GM23338 (cell line): ENCODE measurements around the gene RAPGEF5. TPM values are rescaled to one million over a fixed set of nuclear protein-coding genes. Genes with fewer than 3 reads are reported as not detected.

Experiments
- ATAC-seq: fragments of 200-7000 bp; cut with Tn5 transposase; 3 replicates; pipeline ENCODE4 v1.9.1; 2020
- DNase-seq: peaks from one replicate; pipeline ENCODE4 v3.0.0-alpha.2; 2015; ENCODE audit warnings: low spot score
- H2AFZ ChIP-seq: fragments of 200-600 bp; sonication (generic); 2 replicates; pipeline ENCODE4 v1.8.0; 2016; ENCODE audit warnings: antibody characterized with exemption, mild to moderate bottlenecking, moderate library complexity
- H3F3A ChIP-seq: fragments of 200-600 bp; sonication (generic); replicated peaks from 2 replicates; pipeline ENCODE4 v1.8.0; 2017; ENCODE audit warnings: antibody characterized with exemption, mixed run types, low read depth
- H3K27ac ChIP-seq: fragments of 200-600 bp; sonication (generic); 2 replicates; pipeline ENCODE4 v1.6.1; 2016; ENCODE audit warnings: low read depth
- H3K27me3 ChIP-seq: fragments of 200-600 bp; sonication (generic); 2 replicates; pipeline ENCODE4 v1.8.0; 2016; ENCODE audit warnings: mild to moderate bottlenecking, mixed run types, moderate library complexity; ENCODE audit not compliant: insufficient read depth
- H3K36me3 ChIP-seq: fragments of 200-600 bp; sonication (generic); 2 replicates; pipeline ENCODE4 v1.8.0; 2016; ENCODE audit warnings: mild to moderate bottlenecking; ENCODE audit not compliant: insufficient read depth
- H3K4me1 ChIP-seq: fragments of 200-600 bp; sonication (generic); 2 replicates; pipeline ENCODE4 v1.8.0; 2016; ENCODE audit warnings: mild to moderate bottlenecking, moderate library complexity; ENCODE audit not compliant: insufficient read depth
- H3K4me2 ChIP-seq: fragments of 200-600 bp; sonication (generic); 2 replicates; pipeline ENCODE4 v1.7.1; 2017; ENCODE audit warnings: mixed run types
- H3K4me3 ChIP-seq: fragments of 200-600 bp; sonication (generic); 2 replicates; pipeline ENCODE4 v1.6.1; 2016; ENCODE audit warnings: mixed run types
- H3K79me2 ChIP-seq: fragments of 200-600 bp; sonication (generic); replicated peaks from 2 replicates; pipeline ENCODE4 v1.8.0; 2017; ENCODE audit warnings: mild to moderate bottlenecking; ENCODE audit not compliant: insufficient read depth
- H3K9me2 ChIP-seq: fragments of 200-600 bp; sonication (generic); 2 replicates; pipeline ENCODE4 v1.8.0; 2017; ENCODE audit not compliant: insufficient read depth
- H4K20me1 ChIP-seq: fragments of 200-600 bp; sonication (generic); replicated peaks from 2 replicates; pipeline ENCODE4 v1.8.0; 2017; ENCODE audit warnings: mild to moderate bottlenecking; ENCODE audit not compliant: insufficient read depth
- H3K27ac Mint-ChIP-seq: 2 replicates; pipeline ENCODE4 v1.8.0; 2020; ENCODE audit warnings: inconsistent platforms, mild to moderate bottlenecking, moderate library complexity, mixed read lengths
- H3K27me3 Mint-ChIP-seq: 3 replicates; pipeline ENCODE4 v1.8.0; 2022; ENCODE audit warnings: low read depth, mild to moderate bottlenecking, moderate library complexity, mixed read lengths, inconsistent platforms; ENCODE audit not compliant: insufficient read depth, poor library complexity
- H3K36me3 Mint-ChIP-seq: 3 replicates; pipeline ENCODE4 v1.8.0; 2021; ENCODE audit warnings: low read depth, mild to moderate bottlenecking, inconsistent platforms, moderate library complexity, mixed read lengths
- H3K4me1 Mint-ChIP-seq: 3 replicates; pipeline ENCODE4 v1.8.0; 2020; ENCODE audit warnings: mild to moderate bottlenecking, inconsistent platforms, mixed read lengths
- H3K4me3 Mint-ChIP-seq: 3 replicates; pipeline ENCODE4 v1.8.0; 2021; ENCODE audit warnings: moderate library complexity, mild to moderate bottlenecking, inconsistent platforms, mixed read lengths
- H3K9me3 Mint-ChIP-seq: 3 replicates; pipeline ENCODE4 v1.8.0; 2020; ENCODE audit warnings: moderate library complexity, mild to moderate bottlenecking, inconsistent platforms, mixed read lengths
- CREB1 ChIP-seq: fragments of 250-450 bp; sonication (Bioruptor Pico); IDR thresholded peaks from 2 replicates; pipeline ENCODE4 v1.5.0; 2020; ENCODE audit warnings: low read depth, mild to moderate bottlenecking, moderate library complexity
- EZH2phosphoT487 ChIP-seq: fragments of 200-600 bp; sonication (generic); IDR thresholded peaks from one replicate; pipeline ENCODE4 v1.8.1; 2018; ENCODE audit warnings: antibody characterized with exemption; ENCODE audit not compliant: unreplicated experiment
- JUNB ChIP-seq: IDR thresholded peaks from one replicate; pipeline ENCODE4 v1.6.1; 2016; ENCODE audit warnings: antibody characterized with exemption; ENCODE audit not compliant: unreplicated experiment
- NANOG ChIP-seq: IDR thresholded peaks from 2 replicates; pipeline ENCODE4 v1.6.1; 2016; ENCODE audit warnings: antibody characterized with exemption, borderline replicate concordance
- POLR2AphosphoS5 ChIP-seq: IDR thresholded peaks from 2 replicates; pipeline ENCODE4 v1.6.1; 2016; ENCODE audit warnings: antibody characterized with exemption, low read depth
- REST ChIP-seq: IDR thresholded peaks from one replicate; pipeline ENCODE4 v1.6.1; 2018; ENCODE audit warnings: antibody characterized with exemption; ENCODE audit not compliant: unreplicated experiment
- STAT1 ChIP-seq: IDR thresholded peaks from one replicate; pipeline ENCODE4 v1.6.1; 2016; ENCODE audit warnings: antibody characterized with exemption; ENCODE audit not compliant: unreplicated experiment
- ZNF114 ChIP-seq: fragments of 250-450 bp; sonication (Bioruptor Pico); IDR thresholded peaks from 2 replicates; pipeline ENCODE4 v1.5.0; 2020; ENCODE audit warnings: mild to moderate bottlenecking, moderate library complexity
- ZNF331 ChIP-seq: fragments of 250-450 bp; sonication (Bioruptor Pico); IDR thresholded peaks from 2 replicates; pipeline ENCODE4 v1.5.0; 2020; ENCODE audit warnings: low read depth, mild to moderate bottlenecking, moderate library complexity
- ZNF462 ChIP-seq: fragments of 250-450 bp; sonication (Bioruptor Pico); IDR thresholded peaks from 2 replicates; pipeline ENCODE4 v1.5.0; 2020; ENCODE audit warnings: mild to moderate bottlenecking, moderate library complexity
- polyA plus RNA-seq: library from polyadenylated mRNA; unstranded; fragments of >200 nt; fragmentation: Nextera tagmentation; extraction: Ambion mirVana; gene quantifications from 2 replicates; pipeline ENCODE4 v1.2.1, GENCODE V29; 2016
- total RNA-seq: library from RNA; depleted of rRNA; stranded (reverse); fragments of >200 nt; shearing (Covaris generic); gene quantifications from 2 replicates; pipeline ENCODE4 v1.2.3, GENCODE V29; 2014
- TF ChIP-seq, protein P1 (sequence below), 2 experiments: fragments of 200-600 bp in 1 of 2; sonication (generic) in 1 of 2; conservative IDR thresholded peaks; 2 replicates each; pipeline versions ENCODE4 v1.5.1 to v1.6.1; 2016 to 2017; ENCODE audit warnings: antibody characterized with exemption in 2 of 2, low read depth in 2 of 2, mild to moderate bottlenecking in 2 of 2, moderate library complexity in 1 of 2

RAPGEF5 gene
- total and polyA plus RNA-seq, 2 experiments from 2014 or later: 6.3 to 13.1 TPM

DNA sequence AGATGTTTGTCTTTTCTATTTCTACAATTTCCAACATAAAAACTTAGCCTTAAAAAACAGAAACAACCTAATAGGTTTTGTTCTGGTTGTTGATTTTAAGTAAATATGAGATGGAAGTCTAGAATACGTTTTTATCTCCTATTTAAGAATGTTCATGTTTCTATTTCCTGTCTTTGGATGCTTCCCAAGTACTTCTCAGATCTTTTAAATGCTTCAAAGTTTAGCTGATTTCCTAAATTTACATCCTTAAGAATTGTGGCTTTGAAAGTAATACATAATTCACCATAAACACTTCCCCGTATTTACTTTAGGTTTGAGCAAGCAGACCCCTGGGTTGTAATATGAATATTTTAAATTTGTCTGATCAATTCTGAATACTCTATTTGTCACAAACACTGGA, 70.5 kb downstream of the RAPGEF5 start:
- H3K4me3 Mint-ChIP-seq: no peak overlapping the region
- DNase-seq (no peak), ATAC-seq (no peak)
- no peaks in the 10 kb centered on the region for H3F3A ChIP-seq
- no peaks in the 10 kb centered on the region for H3K79me2 ChIP-seq
- no peaks in the 10 kb centered on the region for H4K20me1 ChIP-seq
- H3K4me1 ChIP-seq: no peaks in the 10 kb centered on the region
- H3K9me3 Mint-ChIP-seq: no peaks in the 10 kb centered on the region
- no peaks in the 10 kb centered on the region for H3K27me3 ChIP-seq
- no peak overlapping the region for H2AFZ ChIP-seq
- no peaks in the 10 kb centered on the region; the same call in 1 of the 2 replicates for H3K9me2 ChIP-seq
- TF ChIP-seq ZNF114 (CRISPR knock-in tag): no peak
- no peak for TF ChIP-seq STAT1
- TF ChIP-seq CREB1 (CRISPR knock-in tag): no peak
- TF ChIP-seq POLR2AphosphoS5: no peak
- TF ChIP-seq, protein P1, sequence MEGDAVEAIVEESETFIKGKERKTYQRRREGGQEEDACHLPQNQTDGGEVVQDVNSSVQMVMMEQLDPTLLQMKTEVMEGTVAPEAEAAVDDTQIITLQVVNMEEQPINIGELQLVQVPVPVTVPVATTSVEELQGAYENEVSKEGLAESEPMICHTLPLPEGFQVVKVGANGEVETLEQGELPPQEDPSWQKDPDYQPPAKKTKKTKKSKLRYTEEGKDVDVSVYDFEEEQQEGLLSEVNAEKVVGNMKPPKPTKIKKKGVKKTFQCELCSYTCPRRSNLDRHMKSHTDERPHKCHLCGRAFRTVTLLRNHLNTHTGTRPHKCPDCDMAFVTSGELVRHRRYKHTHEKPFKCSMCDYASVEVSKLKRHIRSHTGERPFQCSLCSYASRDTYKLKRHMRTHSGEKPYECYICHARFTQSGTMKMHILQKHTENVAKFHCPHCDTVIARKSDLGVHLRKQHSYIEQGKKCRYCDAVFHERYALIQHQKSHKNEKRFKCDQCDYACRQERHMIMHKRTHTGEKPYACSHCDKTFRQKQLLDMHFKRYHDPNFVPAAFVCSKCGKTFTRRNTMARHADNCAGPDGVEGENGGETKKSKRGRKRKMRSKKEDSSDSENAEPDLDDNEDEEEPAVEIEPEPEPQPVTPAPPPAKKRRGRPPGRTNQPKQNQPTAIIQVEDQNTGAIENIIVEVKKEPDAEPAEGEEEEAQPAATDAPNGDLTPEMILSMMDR (conservative IDR thresholded peaks at IDR 0.05; ENCODE audit: low read depth in 2 of 2): no peak
- TF ChIP-seq ZNF331 (CRISPR knock-in tag): no peak
- TF ChIP-seq ZNF462: no peak
- TF ChIP-seq EZH2phosphoT487: no peak
- no peak for TF ChIP-seq JUNB
- no peak for TF ChIP-seq NANOG
- no peak for TF ChIP-seq REST
- peaks cover 2% of the 10 kb centered on the region for H3K27me3 Mint-ChIP-seq
- H3K27ac ChIP-seq: no peak overlapping the region
- no peaks in the 10 kb centered on the region; the same call in 2 of the 3 replicates for H3K4me1 Mint-ChIP-seq
- H3K4me2 ChIP-seq: no peak overlapping the region
- no peak overlapping the region for H3K27ac Mint-ChIP-seq
- no peak overlapping the region for H3K4me3 ChIP-seq
- H3K36me3 Mint-ChIP-seq: peaks cover 32% of the 10 kb centered on the region
- peaks cover 3% of the 10 kb centered on the region; the same call in 1 of the 2 replicates for H3K36me3 ChIP-seq
